ENCODE data around the gene MYO15A.

DNA sequence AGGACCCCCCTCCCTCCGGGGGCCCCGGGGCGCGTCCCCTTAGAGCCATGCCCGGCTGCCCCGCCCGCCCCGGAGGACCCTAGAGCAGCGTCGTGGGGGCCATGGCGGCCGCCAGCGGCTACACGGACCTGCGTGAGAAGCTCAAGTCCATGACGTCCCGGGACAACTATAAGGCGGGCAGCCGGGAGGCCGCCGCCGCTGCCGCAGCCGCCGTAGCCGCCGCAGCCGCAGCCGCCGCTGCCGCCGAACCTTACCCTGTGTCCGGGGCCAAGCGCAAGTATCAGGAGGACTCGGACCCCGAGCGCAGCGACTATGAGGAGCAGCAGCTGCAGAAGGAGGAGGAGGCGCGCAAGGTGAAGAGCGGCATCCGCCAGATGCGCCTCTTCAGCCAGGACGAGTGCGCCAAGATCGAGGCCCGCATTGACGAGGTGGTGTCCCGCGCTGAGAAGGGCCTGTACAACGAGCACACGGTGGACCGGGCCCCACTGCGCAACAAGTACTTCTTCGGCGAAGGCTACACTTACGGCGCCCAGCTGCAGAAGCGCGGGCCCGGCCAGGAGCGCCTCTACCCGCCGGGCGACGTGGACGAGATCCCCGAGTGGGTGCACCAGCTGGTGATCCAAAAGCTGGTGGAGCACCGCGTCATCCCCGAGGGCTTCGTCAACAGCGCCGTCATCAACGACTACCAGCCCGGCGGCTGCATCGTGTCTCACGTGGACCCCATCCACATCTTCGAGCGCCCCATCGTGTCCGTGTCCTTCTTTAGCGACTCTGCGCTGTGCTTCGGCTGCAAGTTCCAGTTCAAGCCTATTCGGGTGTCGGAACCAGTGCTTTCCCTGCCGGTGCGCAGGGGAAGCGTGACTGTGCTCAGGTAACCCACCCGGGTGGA, 75.8 kb downstream of the MYO15A start:
- TF ChIP-seq, protein P1, sequence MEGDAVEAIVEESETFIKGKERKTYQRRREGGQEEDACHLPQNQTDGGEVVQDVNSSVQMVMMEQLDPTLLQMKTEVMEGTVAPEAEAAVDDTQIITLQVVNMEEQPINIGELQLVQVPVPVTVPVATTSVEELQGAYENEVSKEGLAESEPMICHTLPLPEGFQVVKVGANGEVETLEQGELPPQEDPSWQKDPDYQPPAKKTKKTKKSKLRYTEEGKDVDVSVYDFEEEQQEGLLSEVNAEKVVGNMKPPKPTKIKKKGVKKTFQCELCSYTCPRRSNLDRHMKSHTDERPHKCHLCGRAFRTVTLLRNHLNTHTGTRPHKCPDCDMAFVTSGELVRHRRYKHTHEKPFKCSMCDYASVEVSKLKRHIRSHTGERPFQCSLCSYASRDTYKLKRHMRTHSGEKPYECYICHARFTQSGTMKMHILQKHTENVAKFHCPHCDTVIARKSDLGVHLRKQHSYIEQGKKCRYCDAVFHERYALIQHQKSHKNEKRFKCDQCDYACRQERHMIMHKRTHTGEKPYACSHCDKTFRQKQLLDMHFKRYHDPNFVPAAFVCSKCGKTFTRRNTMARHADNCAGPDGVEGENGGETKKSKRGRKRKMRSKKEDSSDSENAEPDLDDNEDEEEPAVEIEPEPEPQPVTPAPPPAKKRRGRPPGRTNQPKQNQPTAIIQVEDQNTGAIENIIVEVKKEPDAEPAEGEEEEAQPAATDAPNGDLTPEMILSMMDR (IDR thresholded peaks at IDR 0.05): no peak
- no peak for TF ChIP-seq ZFX (IDR thresholded peaks at IDR 0.05; ENCODE audit: borderline replicate concordance)

All from 22Rv1 (cell line).